Testis (tissue), 3 donors: ENCODE data around the gene ZC3HAV1. TPM values are rescaled to one million over a fixed set of nuclear protein-coding genes. Genes with fewer than 3 reads are reported as not detected.

Experiments used
- DNase-seq: peaks from one replicate; pipeline ENCODE4 v3.0.0-alpha.2; 2019
- H3K27ac ChIP-seq, 2 donors: fragments of 200-600 bp; sonication (generic); one replicate each; pipeline ENCODE4 v1.5.1; 2019
- H3K27me3 ChIP-seq: fragments of 200-600 bp; sonication (generic); one replicate; pipeline ENCODE4 v1.5.1; 2019
- H3K36me3 ChIP-seq: fragments of 200-600 bp; sonication (generic); one replicate; pipeline ENCODE4 v1.5.1; 2017; ENCODE audit warnings: low read depth; ENCODE audit errors: missing control alignments
- H3K4me1 ChIP-seq: fragments of 200-600 bp; sonication (generic); one replicate; pipeline ENCODE4 v1.5.1; 2019
- H3K4me3 ChIP-seq, 2 donors: fragments of 200-600 bp; sonication (generic); one replicate each; pipeline ENCODE4 v1.5.1; 2017 to 2019
- H3K9me3 ChIP-seq: fragments of 200-600 bp; sonication (generic); one replicate; pipeline ENCODE4 v1.5.1; 2017
- POLR2A ChIP-seq: fragments of 450-650 bp; IDR thresholded peaks from one replicate; pipeline ENCODE4 v1.6.1; 2017; ENCODE audit warnings: antibody characterized with exemption, mild to moderate bottlenecking, moderate library complexity
- WGBS, 2 donors: methylation state at CpG; one replicate each; pipeline ENCODE4 v1.1.5; 2018; 5-methylcytosine and 5-hydroxymethylcytosine counted together
- intact Hi-C: fragments of 100-400 bp; cut with DNase I; formaldehyde crosslinking; loops from one replicate; pipeline ENCODE4 v1.15.1; 2023; ENCODE audit warnings: low total_unique reads
- polyA plus RNA-seq: library from polyadenylated mRNA; stranded (reverse); fragments of 350-450 nt; fragmentation: Illumina TruSeq; extraction: RNeasy Lipid Tissue Mini Kit (QIAGEN cat#74804); gene quantifications from one replicate; pipeline ENCODE4 v1.2.3, GENCODE V29; 2014; ENCODE audit warnings: low read depth, low replicate concordance; ENCODE audit not compliant: insufficient read depth
- total RNA-seq, 2 donors: library from RNA; depleted of rRNA; stranded (reverse); fragments of >200 nt; gene quantifications; one replicate each; pipeline ENCODE4 v1.2.3, GENCODE V29; 2016
- TF ChIP-seq, protein P1 (sequence below), 3 experiments: fragments of 450-650 bp in 2 of 3; fragments of 200-600 bp in 1 of 3; sonication (generic) in 1 of 3; IDR thresholded peaks; one replicate each; pipeline ENCODE4 v1.5.1; 2016 to 2019; ENCODE audit warnings: antibody characterized with exemption in 3 of 3, mild to moderate bottlenecking in 2 of 3, moderate library complexity in 1 of 3

ZC3HAV1 gene
- total and polyA plus RNA-seq, 3 donors from 2014 or later: 13.1 to 38.7 (median 32.8) TPM

DNA sequence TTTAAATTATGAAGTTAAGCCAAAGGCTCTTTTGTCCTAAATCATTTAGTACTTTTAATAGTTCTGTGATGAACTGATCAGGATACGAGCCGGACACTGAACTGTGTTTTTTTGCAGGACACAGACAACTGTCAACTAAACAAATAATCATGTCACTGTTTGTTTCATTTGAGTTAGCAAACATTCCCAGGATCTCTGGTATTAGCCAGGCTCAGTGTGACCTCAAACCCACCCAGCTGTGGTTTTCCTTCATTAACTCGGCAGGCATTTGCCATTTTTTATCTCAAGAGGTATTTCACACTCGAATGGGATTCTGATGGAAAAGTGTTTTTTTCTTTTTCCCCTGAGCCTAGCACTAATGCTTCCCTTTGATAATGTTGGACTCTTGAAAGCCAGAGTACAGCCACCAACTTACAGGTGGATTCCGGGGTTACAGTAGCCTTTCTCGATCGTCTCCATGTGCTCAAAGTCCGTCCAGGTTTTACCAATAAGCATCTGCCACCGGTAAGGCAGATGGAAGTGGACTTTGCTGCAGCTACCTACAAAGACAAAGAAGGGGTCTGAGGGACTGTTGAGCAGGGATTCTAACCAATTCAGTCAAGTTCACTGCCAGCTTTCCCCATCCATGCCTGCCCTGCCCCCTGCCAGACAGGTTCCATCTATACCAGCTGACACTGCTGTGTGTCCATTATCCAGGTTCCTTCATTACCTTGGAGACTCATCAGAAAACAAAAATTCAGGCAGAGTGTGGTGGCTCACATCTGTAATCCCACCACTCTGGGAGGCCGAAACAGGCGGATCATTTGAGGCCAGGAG, 33.4 kb downstream of the ZC3HAV1 start:
- 82 to 83% methylated on average over 11 of the region's 11 CpGs for WGBS, 2 donors
- H3K36me3 ChIP-seq: no peaks in the 10 kb centered on the region
- intact Hi-C loops: no loop called here
- no peak overlapping the region for H3K27ac ChIP-seq
- DNase-seq: no peak
- H3K4me1 ChIP-seq: no peaks in the 10 kb centered on the region
- H3K4me3 ChIP-seq: no peak overlapping the region
- no peaks in the 10 kb centered on the region for H3K27me3 ChIP-seq
- H3K9me3 ChIP-seq: no peaks in the 10 kb centered on the region
- TF ChIP-seq, protein P1, sequence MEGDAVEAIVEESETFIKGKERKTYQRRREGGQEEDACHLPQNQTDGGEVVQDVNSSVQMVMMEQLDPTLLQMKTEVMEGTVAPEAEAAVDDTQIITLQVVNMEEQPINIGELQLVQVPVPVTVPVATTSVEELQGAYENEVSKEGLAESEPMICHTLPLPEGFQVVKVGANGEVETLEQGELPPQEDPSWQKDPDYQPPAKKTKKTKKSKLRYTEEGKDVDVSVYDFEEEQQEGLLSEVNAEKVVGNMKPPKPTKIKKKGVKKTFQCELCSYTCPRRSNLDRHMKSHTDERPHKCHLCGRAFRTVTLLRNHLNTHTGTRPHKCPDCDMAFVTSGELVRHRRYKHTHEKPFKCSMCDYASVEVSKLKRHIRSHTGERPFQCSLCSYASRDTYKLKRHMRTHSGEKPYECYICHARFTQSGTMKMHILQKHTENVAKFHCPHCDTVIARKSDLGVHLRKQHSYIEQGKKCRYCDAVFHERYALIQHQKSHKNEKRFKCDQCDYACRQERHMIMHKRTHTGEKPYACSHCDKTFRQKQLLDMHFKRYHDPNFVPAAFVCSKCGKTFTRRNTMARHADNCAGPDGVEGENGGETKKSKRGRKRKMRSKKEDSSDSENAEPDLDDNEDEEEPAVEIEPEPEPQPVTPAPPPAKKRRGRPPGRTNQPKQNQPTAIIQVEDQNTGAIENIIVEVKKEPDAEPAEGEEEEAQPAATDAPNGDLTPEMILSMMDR (IDR thresholded peaks at IDR 0.05): no peak
- no peak for TF ChIP-seq POLR2A

DNA sequence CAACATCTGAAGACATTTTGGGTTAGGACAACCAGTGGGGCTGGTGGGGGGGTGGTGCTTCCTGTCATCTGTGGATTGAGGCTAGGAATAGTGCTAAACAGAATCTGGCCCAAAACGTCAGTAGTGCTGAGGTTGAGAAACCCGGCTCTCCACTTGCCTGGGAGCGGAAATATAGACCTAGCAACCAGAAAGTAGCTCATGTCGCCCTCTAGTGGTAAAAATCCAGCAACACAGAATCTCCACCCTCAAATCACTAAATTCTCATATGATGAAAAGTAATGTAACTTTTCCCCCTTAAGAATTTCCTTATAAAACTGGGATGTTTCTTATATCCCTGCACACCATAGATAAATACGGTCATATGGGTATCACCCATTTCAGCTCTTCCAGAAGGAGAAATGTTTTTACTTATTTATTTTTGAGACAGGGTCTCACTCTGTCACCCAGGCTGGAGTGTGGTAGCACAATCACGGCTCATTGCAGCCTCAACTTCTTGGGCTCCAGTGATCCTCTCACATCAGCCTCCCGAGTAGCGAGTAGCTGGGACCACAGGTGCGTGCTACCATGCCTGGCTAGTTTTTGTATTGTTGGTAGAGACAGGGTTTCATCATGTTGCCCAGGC, 34.4 kb downstream of the ZC3HAV1 start:
- Histone ChIP-seq H3K27me3 (no peaks in the 10 kb centered on the region), H3K27ac (no peak overlapping the region), H3K36me3 (no peaks in the 10 kb centered on the region), H3K4me3 (no peak overlapping the region), H3K4me1 (no peaks in the 10 kb centered on the region), H3K9me3 (no peaks in the 10 kb centered on the region)
- 35 to 41% methylated on average over 9 of the region's 9 CpGs for WGBS, 2 donors
- DNase-seq: peak; percentile 84
- TF ChIP-seq, protein P1 (IDR thresholded peaks at IDR 0.05): peak; percentile 64 to 86 (median 75)
- TF ChIP-seq POLR2A: no peak
- intact Hi-C loops: no loop called here

DNA sequence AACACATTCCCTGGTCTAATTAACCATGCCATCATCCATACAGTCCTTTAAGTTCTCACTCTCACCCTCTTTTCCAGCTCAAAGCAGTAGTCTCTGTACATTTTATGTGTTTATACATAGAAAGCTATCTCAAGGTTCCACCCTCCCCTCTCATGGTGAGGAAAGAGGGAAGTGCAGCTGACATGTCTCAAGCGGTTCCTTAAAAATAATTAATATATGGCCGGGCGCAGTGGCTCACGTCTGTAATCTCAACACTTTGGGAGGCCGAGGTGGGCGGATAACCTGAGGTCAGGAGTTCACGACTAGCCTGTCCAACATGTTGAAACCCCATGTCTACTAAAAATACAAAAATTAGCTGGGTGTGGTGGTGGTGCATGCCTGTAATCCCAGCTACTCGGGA, 36.7 kb downstream of the ZC3HAV1 start:
- Histone ChIP-seq H3K4me1 (no peaks in the 10 kb centered on the region), H3K4me3 (no peak overlapping the region), H3K9me3 (no peaks in the 10 kb centered on the region), H3K27me3 (no peaks in the 10 kb centered on the region), H3K36me3 (no peaks in the 10 kb centered on the region), H3K27ac (no peak overlapping the region)
- intact Hi-C loops: no loop called here
- DNase-seq: no peak
- 76 to 85% methylated on average over 8 of the region's 8 CpGs for WGBS, 2 donors
- TF ChIP-seq, protein P1 (IDR thresholded peaks at IDR 0.05): no peak
- no peak for TF ChIP-seq POLR2A

DNA sequence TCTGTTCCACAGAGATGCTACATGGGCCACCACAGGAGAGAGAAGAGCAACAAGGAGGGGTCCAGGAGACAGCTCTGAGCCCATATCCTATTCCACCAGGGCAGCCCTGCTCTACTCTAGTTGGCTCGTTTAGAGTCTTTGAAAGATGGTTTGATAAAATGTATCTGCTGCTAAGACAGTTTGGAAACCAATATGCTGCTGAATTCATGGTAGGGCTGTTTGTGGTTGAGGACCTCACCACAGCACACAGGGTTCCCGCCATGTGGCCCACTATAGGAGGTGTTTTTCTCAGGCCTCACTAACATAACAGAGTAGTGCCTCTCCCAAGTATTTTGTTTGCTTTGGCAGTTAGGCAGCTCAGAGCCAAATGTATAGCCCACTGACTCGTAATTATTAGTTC, 37.8 kb downstream of the ZC3HAV1 start:
- H3K27me3 ChIP-seq: no peaks in the 10 kb centered on the region
- TF ChIP-seq, protein P1 (IDR thresholded peaks at IDR 0.05): no peak
- no peak for TF ChIP-seq POLR2A
- intact Hi-C loops: no loop called here
- H3K4me1 ChIP-seq: no peaks in the 10 kb centered on the region
- WGBS, 2 donors: 75 to 88% methylated on average over 2 to 3 of the region's 3 CpGs
- no peaks in the 10 kb centered on the region for H3K36me3 ChIP-seq
- H3K27ac ChIP-seq: no peak overlapping the region
- DNase-seq: no peak
- H3K4me3 ChIP-seq: no peak overlapping the region
- no peaks in the 10 kb centered on the region for H3K9me3 ChIP-seq
